ENCODE measurements around the gene PRLH.
"Not testable (repeated sequence)": the region's sequence is repeated elsewhere in the genome, so short reads cannot be mapped to it uniquely, and the experiment has no call there.

The PRLH gene

GRCh38 chr2:237602409-237602808 lies 36.0 kb downstream of the PRLH start:
- DNase-seq: no peak

DNA sequence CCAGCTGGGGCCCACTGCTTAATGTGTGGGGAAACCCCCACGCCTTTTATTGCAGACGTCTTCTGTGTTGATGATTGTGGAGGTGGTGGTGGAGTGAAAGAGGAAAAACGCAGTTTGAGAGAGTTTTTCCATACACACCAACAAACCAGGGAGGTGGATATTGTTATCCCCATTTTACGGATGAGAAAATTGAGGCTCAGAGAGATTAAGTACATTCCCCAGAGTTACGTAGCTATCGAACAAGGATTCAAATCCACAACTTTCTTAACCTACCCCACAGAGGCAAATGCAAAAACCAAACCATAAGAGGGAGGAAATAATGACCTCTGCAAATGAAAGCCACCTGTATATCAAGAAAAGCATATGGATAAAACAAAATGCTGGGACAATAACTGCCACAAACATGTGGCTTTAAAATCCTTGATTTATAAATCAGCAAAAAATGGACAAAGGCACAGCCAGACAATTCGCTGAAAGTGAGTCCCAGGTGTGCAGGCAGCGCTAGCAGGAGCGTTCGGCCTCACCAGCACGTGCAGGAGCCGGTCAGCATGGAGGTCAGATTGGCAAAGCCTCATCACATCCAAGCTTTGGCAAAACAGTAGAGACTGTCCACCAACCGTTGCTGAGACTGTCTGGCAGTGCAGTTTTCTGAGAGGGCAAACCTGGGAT lies 36.8 kb downstream of the PRLH start:
- DNase-seq: no peak

DNA sequence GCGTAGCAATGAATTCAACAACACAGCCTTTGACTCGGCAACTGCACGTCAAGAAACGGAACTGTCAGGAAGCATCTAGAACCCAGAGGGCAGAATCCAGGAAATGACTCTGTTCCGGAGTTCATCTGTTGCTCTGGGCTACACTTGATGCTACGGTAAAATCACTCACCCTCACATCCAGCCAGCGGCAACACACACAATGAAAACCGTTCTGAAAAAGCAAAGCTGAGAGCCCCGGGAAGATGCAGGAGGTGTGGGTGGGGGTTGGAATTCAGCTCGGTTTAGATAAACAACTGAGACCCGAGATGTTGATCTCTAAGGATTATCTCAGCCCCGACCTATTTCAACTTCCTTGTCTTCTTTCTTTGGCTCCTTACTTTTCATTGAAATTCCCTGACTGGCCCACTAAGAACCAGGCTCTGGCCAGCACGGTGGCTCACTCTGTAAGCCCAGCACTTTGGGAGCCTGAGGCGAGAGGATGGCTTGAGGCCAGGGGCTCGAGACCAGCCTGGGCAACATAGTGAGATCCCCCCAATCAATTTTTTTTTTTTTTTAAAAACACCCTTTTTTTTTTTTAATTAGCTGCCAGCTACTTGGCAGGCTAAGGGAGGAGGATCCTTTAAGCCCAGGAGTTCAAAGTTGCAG lies 37.5 kb downstream of the PRLH start:
- DNase-seq: no peak

DNA sequence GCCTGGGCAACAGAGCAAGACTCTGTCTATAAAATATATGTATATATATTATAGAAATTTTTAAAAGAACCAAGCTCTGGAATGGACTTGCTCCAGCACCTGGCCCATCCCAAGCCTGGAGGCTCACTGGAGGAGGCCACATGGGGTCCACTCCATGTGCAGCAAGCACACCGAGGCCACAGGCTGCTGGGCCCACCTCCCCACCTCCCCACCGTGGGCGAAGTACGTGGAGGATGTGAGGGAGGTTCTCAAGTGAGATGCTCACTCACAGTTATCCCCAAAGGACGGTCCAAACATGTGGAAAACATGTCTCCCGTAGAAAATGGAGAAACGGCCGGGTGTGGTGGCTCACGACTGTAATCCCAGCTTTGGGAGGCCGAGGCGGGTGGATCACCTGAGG lies 38.0 kb downstream of the PRLH start:
- no peak for DNase-seq

GRCh38 chr2:237604960-237605359 lies 38.6 kb downstream of the PRLH start:
- DNase-seq: peak in 2 of 3 experiments; percentile 13 to 41

DNA sequence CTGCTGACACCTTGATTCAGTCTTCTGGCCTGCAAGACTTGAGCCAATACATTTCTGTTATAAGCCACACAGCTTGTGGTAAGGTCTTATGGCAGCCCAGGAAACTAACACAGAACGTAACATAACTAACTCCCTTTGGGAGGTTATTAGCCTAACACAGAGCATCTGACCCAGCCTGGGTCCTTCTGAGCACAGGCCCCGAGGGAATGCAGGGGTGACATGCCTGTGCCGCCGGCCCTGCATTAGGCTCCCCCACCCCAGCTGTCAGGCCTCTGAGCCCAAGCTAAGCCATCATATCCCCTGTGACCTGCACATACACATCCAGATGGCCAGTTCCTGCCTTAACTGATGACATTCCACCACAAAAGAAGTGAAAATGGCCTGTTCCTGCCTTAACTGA lies 40.1 kb downstream of the PRLH start:
- not testable (repeated sequence) for DNase-seq

- no peak for DNase-seq
These were observed 46.4 kb downstream of the PRLH start for GRCh38 chr2:237612527-237613357.

DNA sequence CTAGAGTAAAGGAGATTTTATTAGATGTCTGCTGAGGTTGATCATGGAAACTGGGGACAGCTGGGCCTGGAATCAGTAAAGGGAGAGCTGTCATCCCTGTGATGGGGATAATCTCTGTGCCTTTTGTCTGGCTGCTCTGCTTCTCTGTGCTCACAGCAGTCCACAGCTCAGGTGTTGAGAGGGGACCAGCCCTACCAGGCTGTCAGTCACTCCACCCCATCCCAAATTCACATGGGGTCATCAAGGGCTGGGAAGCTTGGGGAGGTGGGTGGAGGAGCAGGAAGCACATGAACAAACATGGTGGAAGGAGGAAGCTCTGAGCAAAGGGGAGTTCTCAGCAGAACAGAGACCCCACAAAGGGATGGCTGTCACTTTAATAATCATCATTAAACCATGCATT lies 47.3 kb downstream of the PRLH start:
- no peak for DNase-seq

DNA sequence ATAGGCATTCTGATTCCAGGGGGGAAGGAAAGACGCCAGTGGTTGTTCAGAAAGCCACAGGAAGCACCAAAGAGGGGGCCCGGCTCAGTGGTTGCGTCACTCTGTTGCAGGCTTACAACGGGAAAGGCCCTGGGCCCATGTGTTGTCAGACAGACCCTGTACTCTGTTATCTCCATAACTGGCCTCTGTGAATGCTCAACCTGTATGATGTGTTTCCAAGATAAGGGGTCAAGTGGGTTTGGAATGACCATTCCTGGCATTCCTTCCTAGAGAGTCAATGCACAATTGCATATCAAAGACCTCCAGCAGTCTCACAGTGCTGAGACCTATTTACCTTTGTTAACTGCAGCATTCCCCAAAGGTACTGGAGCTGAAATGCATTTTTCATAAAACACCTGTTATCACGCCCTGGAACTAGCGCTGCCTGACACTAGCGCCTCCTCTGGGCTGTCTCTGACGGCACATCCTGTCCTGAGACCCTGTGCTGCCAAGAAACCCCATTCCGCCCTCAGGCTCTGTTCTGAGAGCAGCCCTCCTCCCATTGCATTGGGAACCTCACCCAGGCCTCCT lies 47.9 kb downstream of the PRLH start:
- no peak for DNase-seq

GRCh38 chr2:237615631-237616249 lies 49.4 kb downstream of the PRLH start:
- no peak for DNase-seq

- no peak for DNase-seq
These were observed 50.0 kb downstream of the PRLH start for GRCh38 chr2:237616373-237616733.
